Stimulated activated CD8-positive, alpha-beta memory T cell treated with anti-CD3 and anti-CD28 coated beads, Interleukin-7, amount 100 ng/mL, for 4 hours (primary cell): ENCODE results near the gene DSG1.
"Not testable (repeated sequence)": the region's sequence is repeated elsewhere in the genome, so short reads cannot be mapped to it uniquely, and the experiment has no call there.

ENCODE experiments used
- DNase-seq, 2 donors: peaks; one replicate each; pipeline ENCODE4 v3.0.0-alpha.2; 2020; ENCODE audit warnings: low read depth in 2 of 2

The DSG1 gene

DNA sequence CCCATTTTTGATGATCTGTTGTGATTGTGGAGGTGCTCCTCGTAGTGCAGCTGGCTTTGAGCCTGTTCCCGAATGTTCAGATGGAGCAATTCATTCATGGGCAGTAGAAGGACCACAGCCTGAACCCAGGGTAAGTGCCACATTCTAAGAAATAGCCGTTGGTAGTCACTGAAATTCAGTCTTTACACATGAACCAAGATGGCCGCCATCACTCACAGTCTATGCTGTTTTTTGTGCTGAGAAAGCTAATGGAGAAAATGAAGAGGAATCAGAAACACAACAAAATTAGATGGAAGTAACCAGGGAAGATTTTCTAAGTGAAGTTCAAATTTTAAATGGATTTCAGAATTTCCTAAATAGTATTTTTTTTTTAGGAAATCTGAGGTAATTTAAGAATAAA lies 25.5 kb downstream of the DSG1 start:
- DNase-seq, result no peak

DNA sequence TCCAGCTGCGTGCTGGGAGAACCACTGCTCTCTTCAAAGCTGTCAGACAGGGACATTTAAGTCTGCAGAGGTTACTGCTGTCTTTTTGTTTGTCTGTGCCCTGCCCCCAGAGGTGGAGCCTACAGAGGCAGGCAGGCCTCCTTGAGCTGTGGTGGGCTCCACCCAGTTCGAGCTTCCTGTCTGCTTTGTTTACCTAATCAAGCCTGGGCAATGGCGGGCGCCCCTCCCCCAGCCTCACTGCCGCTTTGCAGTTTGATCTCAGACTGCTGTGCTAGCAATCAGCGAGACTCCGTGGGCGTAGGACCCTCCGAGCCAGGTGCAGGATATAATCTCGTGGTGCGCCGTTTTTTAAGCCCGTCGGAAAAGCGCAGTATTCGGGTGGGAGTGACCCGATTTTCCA lies 35.4 kb downstream of the DSG1 start:
- DNase-seq, result not testable (repeated sequence)

DNA sequence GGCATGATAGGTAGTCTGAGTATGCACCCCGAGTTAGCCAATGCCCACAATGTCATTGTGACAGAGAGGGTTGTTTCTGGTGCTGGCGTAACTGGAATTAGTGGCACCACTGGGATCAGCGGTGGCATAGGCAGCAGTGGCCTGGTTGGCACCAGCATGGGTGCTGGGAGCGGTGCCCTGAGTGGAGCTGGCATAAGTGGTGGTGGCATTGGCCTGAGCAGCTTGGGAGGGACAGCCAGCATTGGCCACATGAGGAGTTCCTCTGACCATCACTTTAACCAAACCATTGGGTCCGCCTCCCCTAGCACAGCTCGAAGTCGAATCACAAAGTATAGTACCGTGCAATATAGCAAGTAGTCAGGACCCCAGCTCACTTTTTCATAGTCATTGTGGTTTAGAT lies 37.0 kb downstream of the DSG1 start:
- DNase-seq, result no peak

DNA sequence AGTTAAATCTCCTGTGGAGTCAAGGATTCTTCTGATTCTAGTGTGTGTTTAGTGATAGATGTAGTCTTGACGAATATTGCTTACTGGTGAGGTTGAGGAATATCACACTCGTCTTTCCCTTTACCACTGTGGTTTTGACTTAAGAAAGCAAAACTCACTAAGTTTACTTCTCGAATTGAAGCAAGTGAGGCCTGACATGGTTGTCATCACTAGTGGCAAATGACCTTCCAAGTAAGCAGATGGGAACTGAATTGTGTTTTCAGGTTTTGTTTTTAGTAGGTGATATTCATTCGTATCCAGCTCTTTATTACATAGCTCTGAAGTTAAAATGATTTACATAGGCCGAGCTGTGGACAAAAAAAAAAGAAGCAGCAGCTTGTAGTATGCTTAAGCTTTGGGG lies 38.1 kb downstream of the DSG1 start:
- no peak for DNase-seq

DNA sequence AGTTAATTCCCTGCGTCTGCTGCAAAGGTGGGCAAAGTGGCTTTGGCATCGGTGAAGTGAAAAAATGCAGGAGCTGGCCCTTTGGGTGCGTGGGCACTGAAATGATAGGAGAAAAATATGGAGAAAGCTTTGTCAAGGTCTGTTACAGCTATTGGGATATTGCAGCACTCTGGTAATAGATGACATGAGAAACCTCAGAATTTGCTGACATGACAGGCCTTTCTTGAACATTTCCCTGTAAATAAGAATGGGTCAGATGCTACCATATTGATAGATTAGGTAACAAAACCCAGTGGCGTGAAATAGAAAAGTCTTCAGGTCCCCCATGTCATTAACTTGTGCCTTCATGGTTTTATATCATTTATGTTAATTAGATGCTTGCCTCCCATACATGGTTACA lies 46.2 kb downstream of the DSG1 start:
- DNase-seq, result no peak

DNA sequence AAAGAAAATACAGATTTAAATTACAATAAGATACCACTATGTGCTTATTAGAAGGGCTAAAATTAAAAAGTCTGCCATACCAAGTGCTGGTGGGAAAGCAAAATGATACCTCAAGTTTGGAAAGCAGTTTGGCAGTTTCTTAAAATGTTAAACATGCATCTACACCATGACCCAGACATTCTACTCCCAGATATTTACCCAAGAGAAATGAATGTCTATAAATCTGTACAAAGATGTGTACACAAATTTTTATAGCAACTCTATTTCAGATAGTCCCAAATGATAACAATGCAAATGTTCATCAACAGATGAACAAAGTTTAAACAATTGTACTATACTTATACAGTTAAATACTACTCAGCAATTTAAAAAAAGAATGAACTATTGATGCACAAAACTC lies 51.5 kb downstream of the DSG1 start:
- DNase-seq, result no peak

DNA sequence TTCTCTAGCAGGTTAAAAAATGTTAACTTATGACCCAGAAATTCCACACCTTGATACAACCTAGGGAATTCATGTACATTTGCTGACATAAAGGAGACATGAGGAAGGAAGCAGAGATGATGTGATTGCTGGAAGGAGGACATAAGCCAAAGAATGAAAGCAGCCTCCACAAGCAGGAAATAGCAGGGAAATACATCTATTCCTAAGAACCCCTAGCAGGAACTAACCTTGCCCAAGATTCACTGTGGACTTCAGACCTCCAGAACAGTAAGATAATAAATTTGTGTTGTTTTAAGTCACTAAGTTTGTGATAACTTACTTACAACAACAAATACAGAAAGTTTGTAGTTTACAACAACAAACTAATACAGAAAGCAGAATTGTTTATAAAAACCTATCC lies 54.0 kb downstream of the DSG1 start:
- DNase-seq, result no peak

DNA sequence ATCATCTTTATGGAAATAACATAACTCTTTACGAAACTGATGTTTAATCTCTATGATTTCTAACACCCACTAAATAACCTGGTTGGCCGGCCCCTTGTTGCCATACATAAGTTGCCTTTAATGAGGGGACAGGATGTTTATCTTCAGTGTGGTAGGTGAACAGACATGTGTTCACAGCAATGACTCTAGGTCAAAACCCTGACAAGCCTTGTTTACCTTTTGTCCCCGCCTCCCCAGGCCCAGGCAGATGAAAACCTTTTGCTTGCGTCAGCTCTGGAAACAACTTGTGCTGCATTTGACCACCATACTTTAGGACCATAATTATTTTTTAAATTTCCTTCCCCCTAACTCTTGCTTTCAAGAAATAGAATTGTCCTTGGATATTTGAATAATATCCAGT lies 55.7 kb downstream of the DSG1 start:
- no peak for DNase-seq

DNA sequence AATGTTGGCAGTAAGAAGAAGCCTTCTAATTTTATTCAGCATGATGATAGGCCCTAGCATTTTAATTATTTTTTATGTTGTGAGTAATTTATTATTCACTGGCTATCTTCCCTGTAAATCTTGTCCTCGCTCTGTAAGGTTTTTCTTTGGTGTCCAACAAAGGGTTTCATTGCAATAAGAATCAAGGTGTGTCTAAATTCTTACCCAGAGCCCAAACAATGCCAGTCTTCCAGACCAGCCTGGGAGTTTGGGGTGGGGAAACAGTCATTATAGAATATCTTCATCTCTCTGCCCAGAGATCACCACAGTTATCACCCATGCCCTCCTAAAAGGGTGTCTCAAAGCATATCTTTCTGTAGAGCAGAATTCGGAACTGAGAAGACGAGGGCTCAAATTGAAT lies 58.5 kb downstream of the DSG1 start, which contains the start of gene DSG4:
Gene DSG4, plus strand, starts transcription at position 301 of the 400 bp plus-strand sequence. CDS start 135 bp downstream, outside the sequence.
- no peak for DNase-seq

DNA sequence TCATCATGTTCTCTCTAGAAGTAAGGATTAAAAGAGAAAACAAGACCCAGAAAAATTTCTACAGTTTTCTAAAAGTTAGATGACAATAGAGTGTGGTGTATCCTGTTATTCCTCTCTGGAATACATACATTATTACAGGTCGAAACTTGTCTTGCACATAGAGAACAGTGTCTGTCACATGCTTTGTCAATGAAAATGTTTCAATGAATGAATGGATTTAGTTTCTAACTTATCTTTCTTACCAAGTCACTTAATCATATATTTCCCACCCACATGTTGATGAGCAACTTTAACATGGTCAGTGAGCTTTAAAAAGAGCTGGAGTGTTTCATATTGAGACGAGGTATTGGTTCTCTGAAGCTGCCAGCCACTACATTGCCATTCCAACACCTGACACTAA lies 63.0 kb downstream of the DSG1 start:
- DNase-seq, result no peak

DNA sequence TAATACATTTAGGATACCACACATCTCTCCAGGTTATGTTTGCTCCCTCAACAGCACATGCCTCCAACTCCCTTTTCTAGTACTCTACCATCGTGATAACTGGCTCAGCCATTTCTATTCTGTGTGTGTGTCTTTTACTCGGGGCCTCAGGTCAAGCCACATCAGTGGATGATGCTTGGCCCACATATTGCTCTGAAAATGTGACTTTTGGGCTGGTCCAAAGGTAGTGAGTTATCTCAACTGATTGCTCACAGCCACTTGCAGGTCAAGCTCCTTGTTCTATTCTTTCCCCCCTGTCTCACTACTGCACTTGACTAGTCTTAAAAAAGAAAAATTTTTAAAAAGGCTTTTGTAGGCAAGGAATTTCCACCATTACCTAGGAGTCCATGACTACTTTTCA lies 64.1 kb downstream of the DSG1 start:
- DNase-seq, result no peak

DNA sequence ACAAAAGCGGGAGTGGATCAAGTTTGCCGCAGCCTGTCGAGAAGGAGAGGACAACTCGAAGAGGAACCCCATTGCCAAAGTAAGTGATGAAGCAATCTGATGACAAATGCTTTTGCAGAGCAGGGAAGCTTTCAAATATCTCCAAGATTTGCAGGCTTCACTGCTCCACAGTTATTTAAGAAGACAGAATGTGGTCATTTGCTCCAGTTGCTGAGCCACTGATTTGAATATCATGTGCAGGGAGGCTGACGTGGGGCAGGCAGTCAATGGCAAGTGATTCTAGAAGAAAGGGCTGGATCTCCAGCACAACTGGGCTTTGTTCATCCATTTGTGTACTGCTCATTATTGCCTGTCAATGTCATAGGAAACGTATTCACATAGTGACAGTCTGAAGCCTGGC lies 68.8 kb downstream of the DSG1 start:
- no peak for DNase-seq

DNA sequence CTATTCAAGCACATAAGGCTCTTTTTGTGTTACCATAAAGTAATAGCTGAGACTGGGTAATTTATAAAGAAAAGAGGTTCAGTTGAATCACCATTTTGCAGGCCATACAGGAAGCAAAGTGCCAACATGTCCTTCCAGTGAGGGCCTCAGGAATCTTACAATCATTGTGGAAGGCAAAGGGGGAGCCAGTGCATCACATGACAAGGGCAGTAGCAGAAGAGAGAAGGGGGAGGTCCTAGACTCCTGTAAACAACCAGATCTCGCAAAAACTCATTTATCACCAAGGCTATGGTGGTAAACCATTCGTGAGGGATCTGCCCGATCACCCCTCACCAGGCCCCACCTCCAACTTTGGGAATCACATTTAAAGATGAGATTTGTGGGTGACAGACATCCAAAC lies 75.3 kb downstream of the DSG1 start:
- no peak for DNase-seq

DNA sequence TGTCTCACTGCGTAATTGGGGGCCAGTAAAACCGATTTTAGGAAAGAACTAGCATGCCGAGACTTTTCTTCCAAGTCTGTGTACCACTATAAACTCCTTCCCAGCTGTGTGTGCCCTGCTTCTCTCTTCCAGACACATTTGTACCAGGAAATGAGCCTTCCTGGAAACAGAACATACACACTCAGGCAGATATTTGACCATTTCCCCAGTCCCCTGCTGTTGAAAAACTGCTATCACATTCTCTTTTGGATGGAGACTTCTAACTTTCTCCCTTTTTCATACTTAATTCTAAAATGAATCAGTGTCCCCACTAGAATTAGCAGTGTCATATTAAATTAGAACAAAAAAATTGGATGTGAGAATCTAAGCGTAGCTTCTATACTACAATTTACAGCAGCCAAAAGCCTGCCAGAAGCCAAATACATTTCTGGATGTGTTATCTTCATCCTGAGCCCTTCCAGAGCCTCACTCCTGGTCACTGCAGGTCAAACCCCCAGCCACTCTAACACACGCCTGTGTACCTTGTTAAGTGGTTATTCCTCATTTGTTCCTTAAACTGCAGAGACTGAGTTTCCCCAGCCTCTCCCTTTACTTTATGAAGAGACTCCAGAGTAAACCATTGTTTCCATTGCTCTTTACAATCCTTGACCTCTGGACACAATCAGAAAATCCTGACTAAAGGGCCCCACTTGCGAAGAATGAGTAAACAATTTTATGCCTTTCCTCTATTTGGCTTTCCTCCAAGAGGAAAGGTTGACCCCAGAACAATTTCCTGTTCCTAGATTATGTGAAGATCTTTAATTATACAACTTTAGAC lies 79.0 kb downstream of the DSG1 start:
- no peak for DNase-seq

DNA sequence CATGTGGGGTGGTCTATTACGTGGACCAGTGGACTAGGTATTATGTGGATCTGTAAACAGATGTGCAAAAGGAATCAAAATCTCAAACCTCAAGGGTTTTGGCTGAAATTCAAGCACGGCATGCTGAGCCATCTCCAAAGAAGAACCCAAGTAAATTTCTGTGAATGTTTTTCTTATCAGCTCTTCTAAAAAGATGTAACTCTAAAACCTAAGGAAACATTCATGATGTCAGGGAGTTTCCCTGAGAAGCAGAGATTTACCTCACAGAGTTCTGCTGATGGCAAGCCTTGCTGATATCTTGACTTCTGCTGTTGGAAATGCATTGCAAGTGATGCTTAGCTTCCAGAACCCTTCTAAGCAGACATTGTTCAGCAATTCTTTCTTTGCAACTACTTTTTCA lies 80.2 kb downstream of the DSG1 start:
- no peak for DNase-seq

DNA sequence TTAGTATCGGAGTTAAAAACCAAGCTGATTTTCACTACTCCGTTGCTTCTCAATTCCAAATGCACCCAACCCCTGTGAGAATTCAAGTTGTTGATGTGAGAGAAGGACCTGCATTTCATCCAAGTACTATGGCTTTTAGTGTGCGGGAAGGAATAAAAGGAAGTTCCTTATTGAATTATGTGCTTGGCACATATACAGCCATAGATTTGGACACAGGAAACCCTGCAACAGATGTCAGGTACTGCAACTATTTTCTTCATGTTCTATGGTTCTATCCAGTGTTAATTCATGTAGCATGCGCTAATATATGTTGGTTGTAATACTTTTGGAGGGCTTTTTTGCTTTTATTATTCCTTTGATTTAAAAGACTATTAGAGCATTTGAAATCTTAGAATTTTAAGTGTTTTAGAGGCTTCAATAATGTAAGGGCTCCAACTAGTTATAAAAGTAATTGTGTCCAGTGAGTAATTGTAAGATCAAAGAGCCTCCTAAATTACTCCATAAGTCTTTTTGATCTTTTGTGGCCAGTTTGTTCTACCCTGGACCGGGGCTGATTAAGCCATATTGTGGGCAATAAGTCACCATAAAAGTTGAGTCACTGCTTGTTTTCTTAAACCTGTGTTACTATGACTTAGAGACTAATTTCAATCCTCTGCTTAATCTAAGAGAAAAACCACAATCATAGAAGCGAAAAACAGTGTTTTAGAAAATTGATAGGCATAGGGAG lies 81.5 kb downstream of the DSG1 start:
- DNase-seq, result no peak

DNA sequence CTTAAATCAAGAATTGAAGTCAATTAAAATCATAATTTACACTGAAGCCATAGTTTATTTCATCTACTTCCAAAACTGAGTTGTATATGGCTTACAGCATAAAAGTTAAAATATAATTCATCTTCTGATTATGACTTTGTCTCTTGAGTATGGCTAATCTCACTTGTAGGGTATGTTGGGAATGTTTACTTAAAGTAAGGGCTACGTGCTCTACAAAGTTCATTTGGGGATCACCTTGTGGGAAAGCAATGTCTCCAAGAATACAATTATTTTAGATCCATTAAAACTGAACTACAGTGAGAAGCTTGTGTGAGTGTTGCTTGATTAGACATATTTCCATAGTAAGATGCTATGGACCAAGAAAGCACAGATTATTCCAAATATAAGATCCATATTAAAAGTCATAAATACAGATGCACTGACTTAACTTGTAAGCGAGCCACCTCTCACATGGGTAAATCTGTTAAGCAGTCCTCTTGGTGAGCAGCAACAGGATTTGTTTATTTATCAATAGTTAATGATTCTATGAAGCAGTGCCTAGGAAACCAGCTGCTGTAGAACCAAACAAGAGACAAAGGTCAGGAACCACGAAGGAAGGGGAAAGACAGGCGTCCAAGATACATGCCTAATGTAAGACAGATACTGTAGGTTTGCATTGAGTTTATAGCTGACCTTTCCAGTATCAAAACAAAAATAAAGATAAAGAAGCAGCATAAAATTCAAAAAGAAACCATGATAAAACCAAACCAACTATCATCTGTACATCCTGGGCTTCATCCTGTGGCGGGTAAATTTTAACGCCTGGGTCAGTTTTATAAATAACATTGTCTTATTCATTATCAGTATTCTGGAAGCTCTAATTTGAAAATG lies 83.4 kb downstream of the DSG1 start:
- DNase-seq, result no peak

DNA sequence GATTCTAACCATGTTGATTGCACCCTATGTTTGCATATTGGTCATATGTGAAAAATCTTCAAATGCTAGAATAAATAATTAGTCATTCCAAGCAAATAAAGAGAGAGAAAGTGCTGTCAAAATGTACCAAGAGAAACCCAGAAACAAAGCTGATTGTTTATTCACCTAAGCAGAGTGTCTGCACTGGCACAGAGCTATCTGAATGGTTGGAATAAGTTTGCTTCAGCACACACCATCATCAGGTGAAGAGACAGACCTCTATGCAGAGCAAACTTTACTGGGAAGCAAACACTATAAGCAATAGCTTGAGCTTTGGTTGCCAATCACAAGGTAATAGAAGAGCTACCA lies 84.0 kb downstream of the DSG1 start:
- DNase-seq, result no peak

DNA sequence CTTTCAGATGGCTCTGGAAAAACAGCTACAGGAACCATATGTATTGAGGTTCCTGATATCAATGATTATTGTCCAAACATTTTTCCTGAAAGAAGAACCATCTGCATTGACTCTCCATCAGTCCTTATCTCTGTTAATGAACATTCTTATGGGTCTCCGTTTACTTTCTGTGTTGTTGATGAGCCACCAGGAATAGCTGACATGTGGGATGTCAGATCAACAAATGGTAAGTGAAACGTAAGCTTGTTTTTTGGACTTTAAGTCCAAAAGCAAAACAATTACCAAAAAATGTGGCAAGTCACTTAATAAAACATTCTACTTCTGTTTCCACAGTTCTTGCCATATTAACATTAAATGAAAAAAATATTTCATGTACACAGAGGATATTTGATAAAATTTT lies 85.4 kb downstream of the DSG1 start:
- DNase-seq, result no peak
